Cardiac muscle cell (in vitro differentiated cells and primary cell): ENCODE results near the gene PHACTR2. TPM values are rescaled to one million over a fixed set of nuclear protein-coding genes. Genes with fewer than 3 reads are reported as not detected.

ENCODE experiments used
- DNase-seq, 2 donors: peaks; one replicate each; pipeline versions ENCODE4 v3.0.0 to v3.0.0-alpha.2; 2010 to 2017; ENCODE audit warnings: low read depth in 1 of 2, low spot score in 1 of 2
- H3K27ac ChIP-seq: fragments of 200-600 bp; sonication (generic); 2 replicates; pipeline ENCODE4 v1.5.1; 2016
- H3K27me3 ChIP-seq: fragments of 200-600 bp; sonication (generic); 2 replicates; pipeline ENCODE4 v1.6.0; 2016; ENCODE audit warnings: control low read depth
- H3K36me3 ChIP-seq: fragments of 200-600 bp; sonication (generic); 2 replicates; pipeline ENCODE4 v1.5.1; 2016; ENCODE audit warnings: control low read depth
- H3K4me1 ChIP-seq: fragments of 200-600 bp; sonication (generic); 2 replicates; pipeline ENCODE4 v1.8.1; 2017; ENCODE audit warnings: low read depth, mild to moderate bottlenecking, mixed run types
- H3K4me3 ChIP-seq: fragments of 200-600 bp; sonication (generic); 2 replicates; pipeline ENCODE4 v1.5.1; 2016; ENCODE audit warnings: mild to moderate bottlenecking
- H3K9me3 ChIP-seq: fragments of 200-600 bp; sonication (generic); 2 replicates; pipeline ENCODE4 v1.5.1; 2017; ENCODE audit warnings: low read depth, mild to moderate bottlenecking, control low read depth
- CTCF ChIP-seq: IDR thresholded peaks from 2 replicates; pipeline ENCODE4 v1.5.1; 2012; ENCODE audit warnings: low read depth, mild to moderate bottlenecking, low read length
- polyA plus RNA-seq: library from polyadenylated mRNA; unstranded; fragments of >200 nt; fragmentation: Nextera tagmentation; extraction: Ambion mirVana; gene quantifications from 2 replicates; pipeline ENCODE4 v1.2.1, GENCODE V29; 2016
- total RNA-seq: library from RNA; depleted of rRNA; stranded (reverse); fragments of >200 nt; gene quantifications from 2 replicates; pipeline ENCODE4 v1.2.3, GENCODE V29; 2016

Gene PHACTR2
- total and polyA plus RNA-seq, 2 experiments from 2014 or later, result 47.3 to 52.3 TPM

GRCh38 chr6:143744551-143745165, 66.9 kb downstream of the PHACTR2 start:
- no peaks in the 10 kb centered on the region for H3K36me3 ChIP-seq
- no peak for TF ChIP-seq CTCF
- peaks cover 35% of the 10 kb centered on the region for H3K4me1 ChIP-seq
- H3K27me3 ChIP-seq, result no peaks in the 10 kb centered on the region
- no peak for DNase-seq
- H3K4me3 ChIP-seq, result no peak overlapping the region
- no peaks in the 10 kb centered on the region for H3K9me3 ChIP-seq
- peak overlapping the region; percentile 18 for H3K27ac ChIP-seq

GRCh38 chr6:143745166-143746133, 67.7 kb downstream of the PHACTR2 start:
- TF ChIP-seq CTCF, result no peak
- no peaks in the 10 kb centered on the region for H3K36me3 ChIP-seq
- no peak overlapping the region for H3K4me3 ChIP-seq
- DNase-seq, result peak; percentile 57 to 69
- H3K27me3 ChIP-seq, result no peaks in the 10 kb centered on the region
- H3K27ac ChIP-seq, result peak overlapping the region; percentile 34
- H3K4me1 ChIP-seq, result peaks cover 35% of the 10 kb centered on the region
- no peaks in the 10 kb centered on the region for H3K9me3 ChIP-seq

GRCh38 chr6:143746202-143747119, 68.7 kb downstream of the PHACTR2 start:
- Histone ChIP-seq H3K4me3 (no peak overlapping the region), H3K4me1 (peaks cover 42% of the 10 kb centered on the region), H3K27me3 (no peaks in the 10 kb centered on the region), H3K36me3 (no peaks in the 10 kb centered on the region), H3K27ac (peak overlapping the region; percentile 34), H3K9me3 (no peaks in the 10 kb centered on the region)
- peak in 1 of 2 donors; percentile 4 for DNase-seq
- no peak for TF ChIP-seq CTCF

GRCh38 chr6:143747347-143747842, 69.6 kb downstream of the PHACTR2 start:
- Histone ChIP-seq H3K36me3 (no peaks in the 10 kb centered on the region), H3K27me3 (no peaks in the 10 kb centered on the region), H3K9me3 (no peaks in the 10 kb centered on the region), H3K4me3 (no peak overlapping the region), H3K27ac (peak overlapping the region; percentile 35), H3K4me1 (peaks cover 42% of the 10 kb centered on the region)
- peak in 1 of 2 donors; percentile 59 for DNase-seq
- no peak for TF ChIP-seq CTCF

- no peak for TF ChIP-seq CTCF
- no peak for DNase-seq
- Histone ChIP-seq H3K27ac (no peak overlapping the region), H3K27me3 (no peaks in the 10 kb centered on the region), H3K36me3 (peaks cover 6% of the 10 kb centered on the region), H3K4me1 (peaks cover 33% of the 10 kb centered on the region), H3K4me3 (no peak overlapping the region), H3K9me3 (no peaks in the 10 kb centered on the region)
Measured at GRCh38 chr6:143749891-143750290, 72.1 kb downstream of the PHACTR2 start.
